Measurements from ENCODE around the gene TM6SF1.
"Not testable (repeated sequence)": the region's sequence is repeated elsewhere in the genome, so short reads cannot be mapped to it uniquely, and the experiment has no call there.

The TM6SF1 gene

DNA sequence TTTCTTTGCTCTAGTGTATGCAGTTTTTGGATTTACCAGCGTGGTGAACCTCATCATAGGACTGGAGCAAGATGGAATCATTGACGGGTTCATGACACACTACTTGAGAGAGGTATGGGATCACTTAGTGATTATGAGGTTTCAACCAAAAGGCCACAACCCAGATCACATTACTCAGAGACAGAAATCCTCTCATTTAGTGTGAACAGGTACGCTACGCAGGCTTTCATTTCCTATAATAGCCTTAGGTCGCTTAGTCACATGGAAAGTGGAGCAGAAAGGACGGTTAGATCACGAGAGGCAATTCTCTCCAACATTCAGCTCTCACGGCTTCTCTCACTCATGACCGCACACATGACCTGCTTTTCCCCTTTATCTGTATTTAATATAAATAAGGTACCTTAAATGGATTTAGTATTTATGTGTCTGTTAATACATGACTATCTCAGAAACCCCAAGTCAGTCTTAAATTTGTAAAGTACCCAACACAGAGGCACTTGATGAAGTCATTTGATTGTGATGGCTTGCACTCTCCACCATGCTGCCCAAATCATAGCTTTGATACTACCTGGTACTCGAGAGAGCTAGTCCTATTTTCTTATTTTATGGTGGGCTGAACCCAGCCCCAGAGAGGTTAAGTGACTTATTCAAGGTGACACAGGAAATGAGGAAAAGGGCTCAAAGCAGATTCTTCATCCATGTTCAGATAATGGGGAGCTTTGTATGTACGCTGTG, 8.6 kb downstream of the TM6SF1 start:
- DNase-seq (ENCODE audit: low spot score) = no peak

DNA sequence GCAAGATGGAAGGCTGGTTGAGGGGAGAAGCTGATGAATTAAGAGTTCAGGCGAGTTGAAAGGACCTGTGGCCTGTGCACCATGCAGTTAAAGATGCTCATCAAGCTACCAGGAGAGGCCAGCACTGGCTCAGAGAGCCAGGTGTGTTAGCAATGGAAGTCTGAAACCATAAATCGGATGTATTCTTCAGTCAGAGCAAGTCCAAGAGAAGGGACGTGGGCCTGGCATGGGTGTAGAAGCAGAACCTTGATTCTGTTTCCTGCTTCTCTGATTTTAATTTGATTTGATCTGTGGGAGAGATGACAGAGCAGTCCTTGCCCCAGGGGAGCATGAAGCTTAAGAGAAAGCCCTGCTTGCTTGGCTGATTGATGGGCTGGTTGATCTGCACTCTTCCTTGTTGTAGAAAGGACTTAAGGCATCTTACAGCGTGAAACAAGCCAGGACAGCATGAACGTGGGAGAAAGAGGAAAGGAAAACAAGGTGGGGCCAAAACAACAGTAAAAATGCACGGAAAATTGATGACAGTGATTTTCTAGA, 10.9 kb downstream of the TM6SF1 start:
- DNase-seq (ENCODE audit: low spot score) = no peak

DNA sequence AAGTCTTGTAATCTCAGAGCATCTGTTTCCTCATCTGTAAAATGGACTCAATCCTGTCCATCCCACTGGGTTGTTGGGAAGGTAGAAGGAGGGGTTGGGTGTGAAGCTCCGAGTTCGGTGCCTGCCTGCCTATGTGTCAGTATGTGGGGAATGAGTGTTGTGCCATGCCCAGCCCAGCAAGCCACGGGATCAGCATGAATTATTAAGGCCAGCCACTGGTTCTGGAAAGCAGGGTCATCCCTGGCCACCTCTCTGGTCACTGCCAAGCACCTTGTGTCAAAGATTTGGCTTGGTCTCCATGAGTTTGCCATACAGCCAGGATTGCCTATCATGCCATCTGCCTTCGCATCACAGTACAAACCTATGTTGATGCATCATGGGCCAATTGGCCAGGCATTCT, 11.5 kb downstream of the TM6SF1 start:
- no peak for DNase-seq (ENCODE audit: low spot score)

DNA sequence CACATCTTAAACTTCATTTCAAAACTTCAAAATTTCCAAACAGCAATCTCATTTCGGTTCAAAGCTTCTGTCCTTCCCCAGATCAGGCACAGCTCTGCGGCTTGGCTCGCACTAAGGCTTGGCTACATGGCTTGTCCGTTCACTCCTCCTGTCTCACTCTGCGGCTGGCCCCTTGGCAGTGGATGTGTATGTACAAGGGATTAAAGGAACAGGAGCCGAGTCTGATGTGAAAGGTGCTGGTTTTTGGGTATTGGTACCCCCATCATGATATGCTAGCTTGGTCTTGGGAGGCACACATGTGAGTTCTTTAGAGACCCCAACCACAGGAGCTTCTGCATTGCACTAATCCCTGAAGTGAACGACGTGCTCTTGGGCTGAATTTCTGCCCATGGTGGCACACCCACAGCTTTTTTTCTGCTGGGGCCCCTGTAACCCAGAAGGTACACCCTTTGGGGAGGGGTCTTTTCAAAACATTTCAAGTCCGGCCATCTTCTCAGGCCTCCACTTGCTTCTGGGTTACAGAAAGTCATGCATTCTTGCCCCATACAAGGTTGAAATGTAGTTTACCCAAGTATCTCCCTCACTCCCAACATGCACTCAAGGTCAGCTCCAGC, 12.6 kb downstream of the TM6SF1 start:
- DNase-seq (ENCODE audit: low spot score) = no peak

DNA sequence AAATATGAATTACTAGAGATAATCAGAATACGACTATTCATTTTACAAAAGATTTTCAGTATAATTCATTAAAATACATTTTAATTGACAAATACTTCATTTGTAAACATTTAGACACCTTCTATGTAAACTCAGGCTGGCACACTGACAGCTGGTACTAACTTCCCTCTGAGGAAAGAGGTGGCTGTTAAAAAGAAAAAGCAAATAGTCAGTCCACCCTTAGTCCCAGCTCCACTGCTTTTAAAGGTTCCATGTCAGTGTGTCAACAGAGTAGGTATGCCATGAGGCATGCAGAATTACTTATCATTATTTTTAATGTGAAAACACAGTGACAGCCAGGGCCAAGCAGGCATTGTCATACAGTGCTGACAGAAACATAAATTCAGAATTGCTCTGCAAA, 16.1 kb downstream of the TM6SF1 start:
- no peak for DNase-seq (ENCODE audit: low spot score)

DNA sequence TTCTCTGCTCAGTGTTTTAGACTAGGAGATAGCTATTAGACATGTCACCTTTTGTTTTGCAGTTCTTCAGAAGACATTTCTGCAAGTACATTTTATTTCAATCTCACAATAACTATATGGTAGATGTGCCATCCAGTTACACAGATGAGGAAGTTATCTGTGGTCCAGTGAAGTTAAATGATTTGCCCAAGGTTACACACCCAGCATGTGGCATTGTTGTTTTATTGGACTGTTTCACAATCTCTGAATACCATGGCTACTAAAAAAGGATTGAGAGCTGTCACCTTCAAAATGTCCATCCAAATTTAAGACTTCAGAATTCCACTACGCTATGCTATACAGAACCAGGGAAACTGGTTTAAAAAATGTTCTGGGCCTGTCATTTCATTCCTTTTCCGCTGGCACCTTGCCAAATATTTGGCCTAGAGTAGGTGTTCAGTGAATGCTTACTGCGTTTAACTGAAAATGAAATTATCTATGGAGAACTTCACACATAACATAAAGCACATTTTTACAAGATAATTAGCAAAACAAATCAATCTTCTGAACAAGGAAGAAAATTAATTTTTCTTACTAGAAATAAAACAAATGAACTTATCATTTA, 20.2 kb downstream of the TM6SF1 start:
- DNase-seq (ENCODE audit: low spot score) = no peak

DNA sequence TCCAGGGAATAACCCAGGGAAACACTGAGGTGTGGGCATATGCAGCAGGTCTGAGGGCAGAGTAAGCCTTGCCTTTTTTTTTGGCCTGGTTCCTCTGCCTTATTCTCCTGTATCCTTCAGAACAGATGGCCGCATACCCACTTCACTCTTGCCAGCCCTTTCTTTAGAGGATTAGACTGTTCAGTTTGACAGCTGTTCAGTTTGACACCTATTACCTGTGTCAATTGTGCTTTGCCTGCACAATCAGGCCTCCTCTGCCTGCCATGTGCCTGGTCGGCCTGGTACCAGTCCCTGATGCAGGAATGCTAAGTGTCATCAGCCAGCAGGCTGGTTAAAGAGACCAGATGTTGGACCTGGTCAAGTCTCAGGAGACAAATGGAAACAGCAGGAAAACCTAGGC, 22.3 kb downstream of the TM6SF1 start:
- DNase-seq (ENCODE audit: low spot score) = no peak

DNA sequence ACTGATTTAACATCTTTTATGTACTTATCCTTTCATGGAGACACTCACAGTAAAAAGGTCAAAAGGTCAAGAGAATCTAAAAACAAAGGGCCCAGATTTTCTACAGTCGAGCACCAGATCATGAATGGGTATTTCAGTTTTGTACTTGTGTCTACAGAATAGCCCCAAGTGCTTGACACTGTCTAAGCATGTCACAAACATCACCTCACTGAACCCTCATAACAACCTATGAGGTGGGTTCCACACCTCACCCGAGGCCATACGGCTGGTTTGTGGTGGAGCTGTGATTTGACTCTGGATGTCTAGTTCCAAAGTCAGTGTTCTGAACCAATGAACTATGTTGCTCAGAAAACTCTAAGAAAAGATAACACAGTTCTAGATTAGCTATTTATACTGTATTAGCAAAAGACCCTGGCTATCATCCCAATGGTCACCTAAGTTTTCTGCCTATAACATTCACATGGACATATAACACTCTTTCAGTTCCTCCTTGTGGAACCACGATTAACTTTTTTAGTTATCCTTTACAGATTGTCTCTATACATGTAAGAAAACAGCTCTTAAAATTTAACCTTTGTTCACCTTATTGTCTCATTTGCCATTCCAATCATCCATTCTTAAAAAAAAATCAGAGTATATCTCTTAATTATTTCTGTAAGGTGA, 25.5 kb downstream of the TM6SF1 start:
- no peak for DNase-seq (ENCODE audit: low spot score)

DNA sequence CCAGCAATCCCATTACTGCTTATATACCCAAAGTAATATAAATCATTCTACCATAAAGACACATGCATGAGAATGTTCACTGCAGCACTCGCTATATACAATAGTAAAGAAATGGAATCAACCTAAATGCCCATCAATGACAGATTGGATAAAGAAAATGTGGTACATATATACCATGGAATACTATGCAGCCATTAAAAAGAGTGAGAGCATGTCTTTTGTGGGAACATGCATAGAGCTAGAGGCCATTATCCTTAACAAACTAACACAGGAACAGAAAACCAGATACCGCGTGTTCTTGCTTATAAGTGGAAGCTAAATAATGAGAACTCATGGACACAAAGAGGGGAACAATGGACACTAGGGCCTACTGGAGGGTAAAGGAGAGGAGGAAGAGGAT, 34.7 kb downstream of the TM6SF1 start:
- DNase-seq (ENCODE audit: low spot score) = not testable (repeated sequence)

DNA sequence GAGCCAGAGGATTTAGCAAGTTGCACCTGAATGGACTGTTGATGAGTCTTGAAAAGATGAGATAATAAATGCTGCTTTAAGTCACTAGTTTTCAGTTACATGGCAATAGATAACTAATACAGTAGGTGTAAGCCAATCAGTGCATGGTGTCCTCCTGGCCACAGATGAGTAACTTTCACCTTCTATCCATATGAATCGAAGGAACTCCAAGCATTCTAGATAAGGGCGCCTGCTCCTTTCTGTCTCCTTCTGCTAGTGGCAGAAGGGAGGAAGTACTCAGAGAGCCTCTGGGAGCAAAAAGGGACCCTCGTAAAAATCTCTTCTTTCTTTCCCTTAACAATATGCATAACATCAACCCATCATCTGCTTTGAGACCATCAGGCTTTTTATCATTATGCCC, 37.3 kb downstream of the TM6SF1 start:
- DNase-seq (ENCODE audit: low spot score) = no peak

DNA sequence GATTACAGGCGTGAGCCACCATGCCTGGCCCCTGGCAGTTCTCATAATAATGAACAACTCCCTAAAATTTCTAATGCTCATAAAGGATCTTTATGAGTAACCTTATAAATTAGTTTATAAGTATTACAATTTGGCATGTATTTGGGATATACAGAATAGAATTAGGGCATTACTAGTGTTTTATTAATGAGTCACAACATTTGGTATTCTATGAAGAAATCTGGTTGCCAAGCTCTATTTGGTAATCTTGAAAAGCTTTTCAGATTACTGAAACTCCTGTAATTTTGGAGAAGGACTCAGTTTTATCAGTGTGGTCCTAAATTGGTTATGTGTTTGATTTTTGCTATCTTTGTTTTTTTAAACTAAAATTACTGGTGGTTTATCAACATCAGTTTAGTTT, 45.8 kb downstream of the TM6SF1 start:
- no peak for DNase-seq (ENCODE audit: low spot score)

DNA sequence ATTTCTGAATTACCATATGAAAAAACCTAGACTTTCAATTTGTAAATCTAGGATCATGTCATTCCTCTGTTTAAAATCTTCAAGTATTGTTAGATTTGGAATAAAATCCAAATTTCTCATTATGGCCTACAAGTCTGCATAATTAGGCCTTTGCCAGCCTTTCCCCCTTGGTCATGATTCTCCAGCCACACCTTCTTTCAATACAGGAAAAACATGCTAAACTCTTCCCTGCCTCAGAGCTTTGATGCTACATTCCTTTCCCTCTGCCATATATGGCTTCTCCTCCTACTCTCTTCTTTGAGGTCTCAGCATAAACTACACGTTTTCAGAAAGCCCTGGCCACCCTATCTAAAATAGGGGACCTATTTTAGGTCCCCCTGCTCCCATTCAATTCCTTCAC, 48.5 kb downstream of the TM6SF1 start:
- no peak for DNase-seq (ENCODE audit: low spot score)

DNA sequence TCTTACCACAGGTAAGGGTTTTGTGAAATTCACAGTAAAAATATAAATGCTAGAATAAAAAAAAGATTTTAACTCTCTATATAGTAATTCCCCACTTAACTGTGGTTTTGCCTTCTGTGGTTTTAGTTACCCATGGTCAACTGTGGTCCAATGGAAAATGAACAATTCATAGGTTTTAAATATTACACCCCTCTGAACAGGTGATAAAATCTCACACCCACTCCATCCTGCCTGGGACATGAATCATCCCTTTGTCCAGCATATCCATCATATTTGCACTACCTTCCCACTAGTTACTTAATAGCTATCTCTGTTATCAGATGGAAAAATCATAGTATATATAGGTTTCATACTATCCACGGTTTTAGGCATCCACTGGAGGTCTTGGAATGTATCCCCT, 50.9 kb downstream of the TM6SF1 start:
- no peak for DNase-seq (ENCODE audit: low spot score)

DNA sequence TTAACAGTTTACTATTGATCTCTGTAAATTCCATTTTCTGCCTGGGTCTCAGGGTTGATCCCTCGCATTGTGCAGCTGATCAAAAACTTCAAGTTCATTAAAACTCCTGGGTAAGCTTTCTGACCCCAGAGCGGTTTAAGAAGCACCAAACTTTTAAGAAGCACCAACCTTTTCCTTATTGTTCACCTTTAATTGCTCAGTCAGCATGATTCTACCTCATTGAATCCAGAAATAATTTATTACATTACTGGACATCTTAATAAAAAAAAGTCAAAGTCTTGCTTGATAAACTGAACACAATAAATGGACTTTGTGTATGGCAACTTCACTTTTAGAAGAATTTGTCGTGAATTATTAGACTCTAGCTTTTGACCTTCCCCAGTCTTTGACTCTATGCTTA, 53.3 kb downstream of the TM6SF1 start:
- DNase-seq (ENCODE audit: low spot score) = no peak

DNA sequence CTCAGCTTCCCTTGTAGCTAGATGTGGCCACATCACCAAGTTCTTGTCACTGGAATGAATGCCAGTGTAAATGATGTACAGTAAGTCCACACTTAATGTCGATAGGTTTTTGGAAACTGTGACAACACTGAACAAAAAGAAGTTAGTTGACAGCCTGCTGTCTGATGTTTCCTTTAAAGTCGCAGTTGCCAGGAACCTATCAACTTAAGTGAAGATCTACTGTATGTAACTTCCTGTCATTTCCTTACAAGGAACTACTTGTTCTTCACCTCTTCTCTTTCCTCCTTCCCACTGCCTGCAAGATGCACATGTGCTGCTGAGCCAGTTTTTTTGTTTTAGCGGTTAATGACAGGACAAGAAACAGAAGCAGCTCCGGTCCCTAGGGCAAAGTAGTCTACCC, 55.6 kb downstream of the TM6SF1 start:
- no peak for DNase-seq (ENCODE audit: low spot score)

DNA sequence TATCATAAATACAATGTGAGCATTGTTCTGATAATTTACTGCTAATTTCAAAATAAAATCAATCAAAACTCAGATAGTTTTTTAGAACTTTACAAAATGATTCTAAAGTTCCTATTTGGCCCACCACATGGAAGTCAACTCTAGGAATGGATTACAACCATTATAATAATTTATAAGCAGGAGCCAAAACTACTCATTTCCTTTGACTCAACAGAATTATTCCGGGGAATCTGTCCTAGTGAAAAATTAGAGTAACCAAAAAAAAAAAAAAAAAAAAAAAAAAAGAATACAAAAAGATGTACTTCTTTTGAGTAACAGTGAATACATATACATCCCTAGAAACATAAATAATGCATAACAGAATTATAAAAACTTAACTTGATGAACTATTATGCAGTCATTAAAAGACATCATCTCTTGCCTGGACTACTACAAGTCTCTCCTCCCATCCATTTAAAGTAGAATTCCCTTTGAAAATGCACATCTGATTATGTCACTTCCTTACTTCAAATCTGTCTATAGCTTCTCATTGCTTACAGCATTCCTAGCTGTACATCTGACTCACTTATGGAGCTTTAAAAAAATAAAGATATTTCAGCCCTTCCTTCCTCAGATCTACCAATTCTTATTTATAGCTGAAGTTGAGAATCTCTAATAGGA, 56.8 kb downstream of the TM6SF1 start:
- DNase-seq (ENCODE audit: low spot score) = no peak

DNA sequence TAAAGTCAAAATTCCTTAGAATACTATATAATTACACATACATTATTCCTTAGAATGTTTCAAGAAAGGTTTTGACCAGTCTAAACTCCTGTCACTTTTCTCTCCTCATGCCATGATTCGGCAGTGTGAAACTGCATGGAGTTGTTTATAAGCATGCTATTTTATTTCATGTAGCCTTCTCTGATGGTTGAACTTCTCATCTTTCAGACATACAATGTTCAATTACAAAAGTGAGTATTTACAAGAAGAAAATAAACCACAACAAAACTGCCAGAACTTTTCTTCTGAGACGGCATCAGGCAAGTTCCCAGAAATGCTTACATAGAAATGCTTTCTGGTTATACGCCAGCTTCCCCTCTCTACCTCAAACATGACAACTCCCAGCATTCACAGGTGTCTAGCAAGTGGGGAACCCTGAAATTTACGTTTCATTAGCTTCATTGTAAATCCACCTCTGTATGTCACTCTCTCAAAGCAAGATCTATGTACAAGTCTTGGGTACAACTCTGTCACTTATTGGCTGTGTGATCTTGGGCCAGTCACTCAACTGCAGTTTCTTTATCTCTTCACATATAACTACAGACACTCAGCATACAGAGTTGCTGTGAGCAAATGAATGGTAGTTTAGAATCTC, 57.4 kb downstream of the TM6SF1 start:
- no peak for DNase-seq (ENCODE audit: low spot score)

DNA sequence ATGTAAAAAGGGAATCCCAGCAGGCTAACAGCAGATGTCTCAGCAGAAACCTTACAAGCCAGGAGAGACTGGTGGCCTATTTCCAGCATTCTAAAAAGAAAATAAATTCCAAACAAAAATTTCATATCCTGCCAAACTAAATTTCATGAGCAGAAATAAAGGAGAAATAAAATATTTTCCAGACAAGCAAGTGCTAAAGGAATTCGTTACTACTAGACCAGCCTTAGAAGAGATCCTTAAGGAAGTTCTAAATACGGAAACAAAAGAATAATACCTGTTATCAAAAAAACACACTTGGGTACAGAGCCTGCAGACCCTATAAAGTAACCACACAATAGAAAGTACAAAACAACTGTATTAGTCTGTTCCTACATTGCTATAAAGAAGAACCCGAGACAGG, 58.8 kb downstream of the TM6SF1 start:
- DNase-seq (ENCODE audit: low spot score) = no peak

DNA sequence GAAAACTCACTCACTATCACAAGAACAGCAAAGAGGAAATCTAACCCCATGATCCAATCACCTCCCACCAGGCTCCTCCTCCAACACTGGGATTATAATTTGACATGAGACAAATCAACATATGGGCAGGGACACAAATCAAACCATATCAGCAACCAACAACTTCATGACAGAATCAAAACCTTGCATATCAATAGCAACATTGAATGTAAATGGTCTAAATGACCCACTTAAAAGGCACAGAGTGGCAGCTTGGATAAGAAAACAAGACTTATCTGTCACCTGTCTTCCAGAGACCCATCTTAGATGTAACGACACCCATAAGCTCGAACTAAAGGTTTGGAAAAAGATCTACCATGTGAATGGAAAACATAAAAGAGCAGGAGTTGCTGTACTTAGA, 59.4 kb downstream of the TM6SF1 start:
- DNase-seq (ENCODE audit: low spot score) = no peak

DNA sequence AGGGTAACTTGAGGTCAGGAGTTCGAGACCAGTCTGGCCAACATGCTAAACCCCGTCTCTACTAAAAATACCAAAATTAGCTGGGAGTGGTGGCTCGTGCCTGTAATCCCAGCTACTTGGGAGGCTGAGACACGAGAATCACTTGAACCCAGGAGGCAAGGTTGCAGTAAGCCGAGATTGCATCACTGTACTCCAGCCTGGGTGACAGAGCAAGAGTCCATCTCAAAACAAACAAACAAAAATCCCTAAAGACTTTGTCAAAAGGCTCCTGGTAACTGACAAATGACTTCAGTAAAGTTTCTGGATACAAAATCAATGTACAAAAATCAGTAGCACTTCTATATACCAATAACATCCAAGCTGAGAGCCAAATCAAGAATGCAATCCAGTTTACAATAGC, 62.1 kb downstream of the TM6SF1 start:
- DNase-seq (ENCODE audit: low spot score) = not testable (repeated sequence)

DNA sequence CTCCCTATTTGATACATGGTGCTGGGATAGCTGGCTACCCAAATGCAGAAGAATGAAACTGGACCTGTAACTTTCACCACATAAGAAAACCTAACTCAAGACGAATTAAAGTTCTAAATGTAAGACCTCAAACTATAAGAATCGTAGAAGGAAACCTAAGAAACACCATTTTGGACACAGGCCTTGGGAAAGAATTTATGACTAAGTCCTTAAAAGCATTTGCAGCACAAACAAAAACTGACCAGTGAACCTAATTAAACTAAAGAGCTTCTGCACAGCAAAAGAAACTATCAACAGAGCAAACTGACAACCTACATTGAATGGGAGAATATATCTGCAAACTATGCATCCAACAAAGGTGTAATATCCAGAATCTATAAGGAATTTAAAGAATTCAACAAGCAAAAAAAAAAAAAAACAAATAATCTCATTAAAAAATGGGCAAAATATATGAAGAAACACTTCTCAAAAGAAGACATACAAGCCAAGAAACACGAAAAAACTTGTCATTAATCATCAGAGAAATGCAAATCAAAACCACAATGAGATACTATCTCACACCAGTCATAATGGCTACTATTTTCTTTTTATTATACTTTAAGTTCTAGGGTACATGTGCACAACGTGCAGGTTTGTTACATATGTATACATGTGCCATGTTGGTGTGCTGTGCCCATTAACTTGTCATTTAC, 63.2 kb downstream of the TM6SF1 start:
- DNase-seq (ENCODE audit: low spot score) = no peak
